HG02798 (cell line): ENCODE measurements around the gene ACKR2.

ENCODE experiments used
- ATAC-seq: cut with Tn5 transposase; IDR thresholded peaks from one replicate; pipeline ENCODE4 v1.9.1; 2021; ENCODE audit warnings: mild to moderate bottlenecking; ENCODE audit not compliant: unreplicated experiment, poor library complexity

The ACKR2 gene, protein sequence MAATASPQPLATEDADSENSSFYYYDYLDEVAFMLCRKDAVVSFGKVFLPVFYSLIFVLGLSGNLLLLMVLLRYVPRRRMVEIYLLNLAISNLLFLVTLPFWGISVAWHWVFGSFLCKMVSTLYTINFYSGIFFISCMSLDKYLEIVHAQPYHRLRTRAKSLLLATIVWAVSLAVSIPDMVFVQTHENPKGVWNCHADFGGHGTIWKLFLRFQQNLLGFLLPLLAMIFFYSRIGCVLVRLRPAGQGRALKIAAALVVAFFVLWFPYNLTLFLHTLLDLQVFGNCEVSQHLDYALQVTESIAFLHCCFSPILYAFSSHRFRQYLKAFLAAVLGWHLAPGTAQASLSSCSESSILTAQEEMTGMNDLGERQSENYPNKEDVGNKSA

DNA sequence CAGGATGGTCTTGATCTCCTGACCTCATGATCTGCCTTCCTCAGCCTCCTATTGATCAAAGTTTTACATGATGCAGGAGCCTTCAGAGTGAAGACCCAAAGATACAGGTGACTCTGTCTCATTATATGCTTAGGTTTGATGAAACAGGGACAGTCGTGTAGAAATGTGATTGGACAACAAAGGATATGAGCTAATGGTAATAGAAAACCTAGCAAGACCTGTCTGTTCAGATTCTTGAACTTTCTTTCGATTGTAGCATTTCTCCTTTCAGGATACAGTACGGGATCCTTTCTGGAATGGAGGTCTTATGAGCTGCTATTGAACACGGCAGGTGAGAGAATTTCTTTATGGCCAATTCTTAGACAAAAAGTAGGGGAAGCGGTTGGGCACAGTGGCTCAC lies at the start of gene ACKR2:
TSS of gene ACKR2 (plus strand) at position 244 of the 400 bp plus-strand sequence. CDS start 55,058 bp downstream, outside the sequence.
- no peak for ATAC-seq

DNA sequence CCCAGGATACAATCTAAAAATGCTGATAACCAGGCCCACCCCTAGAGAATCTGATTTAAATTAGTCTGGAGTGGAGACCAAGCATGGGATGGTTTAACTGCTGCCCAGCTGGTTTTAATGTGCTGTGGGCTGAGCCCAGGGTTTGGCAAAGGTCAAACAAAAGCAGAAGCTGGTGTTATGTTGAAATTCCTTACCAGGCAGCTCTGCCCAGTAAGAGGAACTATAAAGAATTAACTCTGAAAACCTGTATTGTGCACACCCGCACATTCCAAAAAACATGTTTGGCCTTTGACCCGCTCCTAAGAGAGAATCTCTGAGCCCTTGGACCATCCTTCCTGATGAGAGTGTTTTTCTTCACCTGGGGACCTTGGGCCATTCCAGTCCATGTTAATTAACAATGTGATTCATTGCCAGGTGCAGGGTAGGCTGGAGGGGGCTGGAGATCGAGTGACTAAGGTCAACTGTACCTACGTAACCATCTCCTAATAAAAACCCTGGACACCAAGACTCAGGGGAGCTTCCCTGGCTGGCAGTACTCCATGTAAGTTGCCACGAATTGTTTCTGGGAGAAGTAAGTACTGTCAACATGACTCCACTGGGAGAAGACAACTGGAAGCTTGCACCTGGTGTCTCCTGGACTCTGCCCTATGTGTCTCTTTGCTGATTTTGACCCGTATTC lies 47.1 kb upstream of the ACKR2 start:
- no peak for ATAC-seq

DNA sequence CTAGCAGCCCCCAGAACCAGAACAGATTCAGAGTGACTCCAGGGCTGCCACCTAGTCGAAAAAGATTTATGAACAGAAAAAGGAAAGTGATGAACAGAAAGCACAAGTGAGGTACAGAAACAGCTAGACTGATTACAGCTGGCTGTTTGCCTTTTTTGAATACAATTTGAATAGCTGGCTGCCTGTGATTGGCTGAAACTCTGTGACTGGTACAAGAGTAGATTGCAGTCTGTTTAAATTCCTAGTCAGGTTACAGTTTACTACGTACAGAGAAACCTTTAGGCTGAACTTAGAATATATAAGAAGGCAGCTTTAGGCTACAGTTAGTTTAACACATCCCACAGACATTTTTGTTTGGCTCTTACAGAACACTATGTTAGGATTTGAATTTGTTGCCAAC lies 46.2 kb upstream of the ACKR2 start:
- ATAC-seq, result no peak

DNA sequence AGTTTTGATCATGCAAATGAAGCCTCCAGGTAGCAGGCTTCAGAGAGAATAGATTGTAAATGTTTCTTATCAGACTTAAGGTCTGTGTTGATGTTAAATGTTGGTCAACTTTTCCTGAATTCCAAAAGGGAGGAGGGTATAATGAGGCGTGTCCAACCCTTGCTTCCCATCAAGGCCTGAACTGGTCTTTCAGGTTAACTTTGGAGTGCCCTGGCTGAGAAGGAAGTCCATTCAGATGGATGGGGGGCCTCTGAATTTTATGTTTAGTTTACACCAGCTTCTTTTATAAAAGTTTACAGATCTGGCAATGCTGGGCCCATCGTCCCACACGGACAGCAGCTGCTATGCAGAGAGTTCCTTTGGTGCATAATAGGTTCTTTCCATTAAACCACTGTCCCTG lies 45.1 kb upstream of the ACKR2 start:
- no peak for ATAC-seq

DNA sequence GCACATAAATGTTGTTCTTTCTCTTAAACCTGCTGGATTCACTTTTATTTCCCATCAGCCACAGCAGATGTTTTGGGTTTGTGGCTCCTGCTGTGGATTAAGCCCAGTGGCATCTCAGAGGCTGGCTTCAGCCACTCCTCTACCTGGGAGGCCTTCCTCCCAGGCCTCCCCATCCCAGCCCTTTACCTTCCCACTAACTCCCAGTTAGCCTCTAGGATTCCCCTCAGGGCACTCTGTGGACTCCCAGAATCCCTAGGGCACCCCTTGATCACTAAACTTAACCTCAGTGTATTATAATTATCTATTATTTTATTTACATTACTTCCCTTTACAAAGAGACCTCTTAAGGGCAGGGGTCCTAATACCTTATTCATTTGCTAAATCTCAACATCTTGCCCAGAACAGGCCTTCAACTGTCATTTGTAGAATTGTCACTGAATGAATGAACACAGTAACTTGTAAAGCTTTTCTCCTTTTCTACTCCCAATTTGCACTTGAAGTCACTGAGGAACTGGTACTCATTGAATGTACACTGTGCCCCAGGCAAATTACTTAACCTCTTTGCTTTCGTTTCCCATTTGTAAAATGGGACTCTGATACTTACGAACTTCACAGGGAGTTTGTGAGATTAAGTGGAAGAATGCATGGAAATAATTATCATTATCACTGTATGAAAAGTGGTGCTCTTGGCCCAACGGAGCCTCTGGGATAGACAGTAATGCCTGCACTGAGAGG lies 44.5 kb upstream of the ACKR2 start:
- no peak for ATAC-seq

DNA sequence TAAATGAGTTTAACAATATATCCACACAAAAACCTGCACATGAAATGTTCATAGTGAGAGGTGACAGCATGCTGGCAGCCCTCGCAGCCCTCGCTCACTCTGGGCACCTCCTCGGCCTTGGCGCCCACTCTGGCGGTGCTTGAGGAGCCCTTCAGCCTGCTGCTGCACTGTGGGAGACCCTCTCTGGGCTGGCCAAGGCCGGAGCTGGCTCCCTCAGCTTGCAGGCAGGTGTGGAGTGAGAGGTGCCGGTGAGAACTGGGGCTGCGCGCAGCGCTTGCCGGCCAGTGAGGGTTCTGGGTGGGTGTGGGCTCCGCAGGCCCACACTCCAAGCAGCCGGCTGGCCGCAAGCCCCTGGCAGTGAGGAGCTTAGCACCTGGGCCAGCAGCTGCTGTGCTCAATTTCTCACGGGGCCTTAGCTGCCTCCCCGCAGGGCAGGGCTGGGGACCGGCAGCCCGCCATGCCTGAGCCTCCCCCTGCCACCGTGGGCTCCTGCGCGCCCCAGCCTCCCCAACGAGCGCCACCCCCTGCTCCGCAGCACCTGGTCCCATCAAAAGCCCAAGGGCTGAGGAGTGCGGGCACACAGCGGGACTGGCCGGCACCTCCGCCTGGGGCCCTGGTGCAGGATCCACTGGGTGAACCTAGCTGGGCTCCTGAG lies 39.6 kb upstream of the ACKR2 start:
- no peak for ATAC-seq

DNA sequence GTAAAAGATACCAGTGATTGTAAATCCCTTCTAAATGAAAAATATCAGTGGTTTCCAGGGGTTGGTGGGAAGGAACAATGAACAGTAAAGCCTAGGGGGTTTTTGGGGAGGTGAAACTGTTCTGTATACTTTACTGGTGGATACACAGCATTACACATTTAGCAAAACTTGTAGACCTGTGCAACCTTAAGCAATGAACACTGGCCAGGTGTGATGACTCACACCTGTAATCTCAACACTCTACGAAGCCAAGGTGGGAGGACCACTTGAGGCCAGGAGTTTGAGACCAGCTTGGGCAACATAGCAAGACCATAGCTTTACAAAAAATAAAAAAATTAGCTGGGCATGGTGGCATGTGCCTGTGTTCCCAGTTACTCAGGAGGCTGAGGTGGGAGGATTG lies 38.0 kb upstream of the ACKR2 start:
- no peak for ATAC-seq

DNA sequence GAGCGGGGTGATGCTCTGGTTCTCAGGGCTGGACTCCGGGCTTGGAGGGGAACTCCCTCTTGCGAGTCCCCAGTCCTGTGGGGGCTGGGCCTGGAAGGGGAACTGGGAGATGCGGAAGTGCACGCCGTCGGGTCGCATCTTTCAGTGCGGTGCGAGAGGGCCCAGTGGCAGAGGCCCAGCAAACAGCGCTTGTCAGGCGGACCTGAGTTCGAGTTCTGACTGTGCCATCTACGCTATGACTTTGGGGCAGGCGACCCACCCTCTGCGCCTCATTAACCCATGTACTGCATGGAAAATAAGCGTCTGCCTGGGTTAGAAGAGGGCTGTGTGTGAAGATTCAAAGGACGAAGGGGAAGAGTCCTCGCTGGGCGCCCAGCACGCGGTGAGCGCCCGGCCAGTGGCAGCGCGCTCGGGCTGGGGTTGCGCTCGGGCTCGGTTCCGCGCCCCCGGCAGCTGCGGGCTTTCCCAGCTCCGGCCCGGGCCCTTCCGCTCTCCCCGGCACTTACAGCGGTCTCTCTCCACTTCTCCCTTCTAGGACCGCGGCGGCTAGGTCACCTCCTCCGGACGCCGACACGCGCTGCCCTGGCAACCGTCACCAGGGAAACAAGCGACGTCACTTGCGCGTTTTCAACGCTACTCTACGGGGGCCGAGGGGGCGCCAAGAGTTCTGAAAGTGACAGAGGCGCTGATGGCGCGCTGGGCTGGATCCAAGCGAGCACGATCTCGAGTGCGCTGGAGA lies 36.4 kb upstream of the ACKR2 start, which contains the start of gene CCDC13:
TSS of gene CCDC13 (minus strand) at position 584 of the 739 bp plus-strand sequence. CDS start 14,908 bp downstream, outside the sequence.
- ATAC-seq, result peak; percentile 98

DNA sequence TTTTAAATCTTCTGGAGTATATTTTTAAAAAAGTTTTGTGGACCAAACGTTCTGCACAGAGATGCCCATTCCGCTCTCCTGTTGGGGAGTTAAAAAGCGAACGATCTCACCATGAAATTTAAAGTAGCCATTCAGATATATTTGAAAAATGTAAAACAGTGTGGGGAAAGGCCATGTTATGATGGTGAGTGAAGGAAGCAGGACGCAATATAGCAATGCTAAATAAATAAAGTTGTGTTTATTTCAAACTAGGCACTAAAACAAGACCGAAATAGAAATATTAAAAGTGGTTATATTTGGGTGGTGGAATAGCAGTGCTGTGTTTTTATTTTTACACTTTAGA lies 35.9 kb upstream of the ACKR2 start:
- peak; percentile 5 for ATAC-seq

DNA sequence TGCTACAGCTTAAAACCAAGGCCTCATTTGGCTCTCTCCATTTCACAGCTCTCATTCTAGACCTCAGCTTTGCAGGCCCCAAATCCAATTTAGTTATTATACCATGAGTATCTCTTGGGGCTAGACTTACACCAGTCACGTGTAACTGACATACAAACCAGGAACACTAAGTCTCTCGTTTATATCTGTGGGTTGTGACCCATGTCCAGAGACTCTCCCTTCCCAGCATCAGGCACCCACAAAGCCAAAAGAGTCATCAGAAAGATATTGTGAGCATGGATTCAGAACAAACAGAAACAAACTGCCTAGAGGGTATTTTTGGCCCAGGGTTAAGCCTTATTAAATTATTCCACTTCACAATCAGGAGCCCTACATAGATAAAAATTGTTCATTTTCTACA lies 30.6 kb upstream of the ACKR2 start:
- ATAC-seq, result no peak

DNA sequence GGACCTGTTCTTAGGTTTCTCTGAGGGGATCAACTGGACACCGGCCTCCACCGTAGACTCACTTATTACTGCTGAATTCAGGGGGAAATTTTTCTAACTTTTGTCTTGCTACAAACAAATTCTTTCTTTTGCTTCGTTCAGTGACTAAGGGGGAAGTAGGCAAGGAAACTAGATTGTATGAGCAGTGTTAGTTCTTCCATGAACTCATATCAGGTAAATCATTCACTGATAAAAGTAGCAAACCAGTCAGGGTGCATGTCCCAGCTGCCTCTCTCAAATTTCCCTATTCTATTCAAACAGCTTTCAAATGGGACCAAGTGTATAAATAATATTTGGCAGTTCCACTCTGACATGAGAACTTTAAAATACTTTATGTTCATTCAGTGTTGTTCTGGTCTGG lies 28.8 kb upstream of the ACKR2 start:
- ATAC-seq, result no peak

DNA sequence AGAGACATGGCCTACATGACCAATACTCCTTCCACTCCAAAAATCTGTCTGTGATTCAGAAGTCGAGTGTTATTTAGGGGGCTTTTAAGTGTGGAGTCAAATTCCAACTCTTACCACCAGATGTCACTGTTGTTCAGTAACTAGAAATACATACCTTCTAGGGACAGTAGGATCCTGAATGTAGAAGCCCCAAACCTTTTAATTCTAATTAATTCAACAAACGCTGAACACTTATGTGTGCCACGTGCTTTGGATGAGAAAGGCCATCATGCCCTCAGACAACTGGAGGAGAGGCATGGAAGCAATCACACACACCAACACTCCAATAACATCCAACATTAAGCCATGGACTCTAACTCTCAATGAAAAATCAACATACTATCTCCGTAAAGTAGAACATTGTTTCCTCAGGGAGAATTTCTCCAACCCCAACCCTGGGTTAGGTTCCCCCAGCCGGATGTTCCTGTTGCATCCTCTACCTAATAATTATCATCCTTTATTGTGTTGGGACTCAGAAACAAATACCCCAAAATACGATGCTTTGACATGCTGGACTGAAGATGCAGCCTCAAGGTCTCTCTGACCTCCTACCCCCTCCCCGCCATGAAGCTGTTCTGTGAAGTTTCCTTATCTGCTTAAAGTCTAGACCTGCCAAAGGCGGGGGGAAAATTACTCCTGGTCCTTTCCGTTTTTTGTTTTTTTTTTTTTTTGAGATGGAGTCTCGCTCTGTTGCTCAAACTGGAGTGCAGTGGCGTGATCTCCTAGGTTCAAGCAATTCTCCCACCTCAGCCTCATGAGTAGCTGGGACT lies 28.1 kb upstream of the ACKR2 start:
- peak; percentile 66 for ATAC-seq

DNA sequence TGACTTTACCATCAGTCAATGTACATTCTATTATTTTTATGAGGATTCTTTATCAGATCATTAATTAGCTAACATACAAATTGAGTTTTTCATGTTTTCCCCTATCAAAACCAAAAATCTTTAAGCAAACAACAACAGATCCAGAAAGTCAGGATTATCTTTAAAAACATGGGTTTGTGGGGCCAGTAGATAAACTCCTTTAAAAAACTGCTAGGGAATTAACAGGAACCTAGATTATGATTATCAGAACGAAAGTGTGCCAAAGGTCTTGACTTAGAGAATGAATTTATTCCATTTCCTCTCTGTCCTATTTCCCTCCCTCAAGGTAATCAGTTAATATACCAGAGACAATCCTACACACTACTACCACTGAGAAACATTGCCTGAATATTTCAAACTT lies 23.0 kb upstream of the ACKR2 start:
- no peak for ATAC-seq

DNA sequence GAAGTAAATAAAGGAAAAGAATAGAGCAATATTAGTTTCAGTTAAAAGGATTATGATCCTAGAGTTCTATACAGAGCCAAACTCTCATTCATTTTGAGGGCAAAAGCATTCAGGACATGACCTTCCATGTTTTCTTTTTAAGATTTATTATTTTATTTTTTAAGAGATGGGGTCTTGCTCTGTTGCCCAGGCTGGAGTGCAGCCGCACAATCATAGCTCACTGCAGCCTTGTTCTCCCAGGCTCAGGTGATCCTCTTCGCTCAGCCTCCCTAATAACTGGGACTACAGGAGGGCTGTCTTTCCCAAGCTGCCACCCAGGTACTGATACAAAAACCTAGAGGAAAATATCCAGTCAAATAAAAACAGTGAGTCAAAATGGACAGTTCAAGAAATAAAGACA lies 22.6 kb upstream of the ACKR2 start:
- ATAC-seq, result no peak

DNA sequence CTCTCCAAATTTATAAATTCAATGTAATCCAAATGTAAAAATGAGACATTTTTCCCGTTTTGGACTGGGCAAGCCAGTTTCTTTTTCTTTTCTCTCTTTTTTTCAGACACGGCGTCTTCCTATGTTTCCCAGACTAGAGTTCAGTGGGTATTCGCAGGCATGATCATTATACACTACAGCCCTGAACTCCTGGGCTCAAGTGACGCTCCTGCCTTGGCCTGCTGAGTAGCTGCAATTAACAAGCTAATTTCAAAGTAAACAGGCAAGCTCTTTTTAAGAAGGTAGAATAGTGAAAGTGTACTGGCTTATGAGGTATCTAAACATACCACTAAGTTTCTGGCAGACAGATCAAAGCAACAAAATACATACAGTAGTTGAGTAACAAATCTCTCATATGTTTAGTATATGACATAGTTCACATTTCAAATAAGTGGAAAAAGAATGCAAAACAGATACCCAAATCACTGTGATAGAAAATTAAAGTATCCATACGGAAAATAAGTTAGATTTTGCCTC lies 18.5 kb upstream of the ACKR2 start:
- no peak for ATAC-seq

DNA sequence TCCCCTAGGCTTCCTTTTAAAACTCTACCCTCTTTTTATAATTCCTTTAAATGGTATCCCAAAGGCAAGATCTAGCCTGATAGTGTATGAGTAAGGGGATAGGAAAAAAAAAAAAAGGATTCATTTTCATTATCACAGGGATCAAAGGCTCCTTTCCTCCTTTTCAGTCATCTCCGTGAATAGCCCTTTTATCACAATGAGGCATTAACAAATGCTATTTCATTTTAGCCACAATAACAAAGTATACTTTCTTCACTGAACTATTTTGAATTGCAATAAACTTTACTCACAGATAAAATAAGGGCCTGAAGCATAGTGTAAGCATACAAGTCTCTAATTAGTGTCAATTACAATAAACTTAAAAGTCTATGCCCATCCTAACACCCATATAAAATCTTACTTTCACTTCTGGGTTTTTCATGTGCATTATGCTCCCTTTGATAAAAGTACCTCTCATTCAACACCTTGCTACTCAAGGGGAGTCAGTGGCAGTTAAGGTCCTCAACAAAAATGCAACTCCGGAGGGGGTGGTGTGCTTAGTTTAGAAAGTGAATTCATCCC lies 13.5 kb upstream of the ACKR2 start:
- no peak for ATAC-seq

DNA sequence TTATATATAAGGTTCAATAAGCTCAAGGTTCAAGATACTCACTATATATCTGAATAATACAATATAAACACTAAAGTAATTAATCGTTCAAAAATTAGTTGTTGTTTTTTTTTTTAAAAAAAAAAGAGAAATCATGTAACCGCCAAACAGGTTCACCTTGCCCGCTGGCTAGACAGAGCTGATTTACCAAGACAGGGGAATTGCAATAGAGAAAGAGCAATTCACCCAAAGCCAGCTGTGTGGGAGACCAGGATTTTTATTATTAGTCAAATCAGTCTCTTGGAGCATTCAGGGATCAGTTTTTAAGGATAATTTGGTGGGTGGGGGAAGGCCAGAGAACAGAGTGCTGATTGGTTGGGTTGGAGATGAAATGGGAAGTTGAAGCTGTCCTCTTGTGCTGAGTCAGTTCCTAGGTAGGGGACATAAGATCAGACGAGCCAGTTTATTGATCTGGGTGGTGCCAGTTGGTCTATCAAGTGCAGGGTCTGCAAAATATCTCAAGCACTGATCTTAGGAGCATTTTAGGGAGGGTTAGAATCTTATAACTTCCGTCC lies 12.8 kb upstream of the ACKR2 start:
- no peak for ATAC-seq

DNA sequence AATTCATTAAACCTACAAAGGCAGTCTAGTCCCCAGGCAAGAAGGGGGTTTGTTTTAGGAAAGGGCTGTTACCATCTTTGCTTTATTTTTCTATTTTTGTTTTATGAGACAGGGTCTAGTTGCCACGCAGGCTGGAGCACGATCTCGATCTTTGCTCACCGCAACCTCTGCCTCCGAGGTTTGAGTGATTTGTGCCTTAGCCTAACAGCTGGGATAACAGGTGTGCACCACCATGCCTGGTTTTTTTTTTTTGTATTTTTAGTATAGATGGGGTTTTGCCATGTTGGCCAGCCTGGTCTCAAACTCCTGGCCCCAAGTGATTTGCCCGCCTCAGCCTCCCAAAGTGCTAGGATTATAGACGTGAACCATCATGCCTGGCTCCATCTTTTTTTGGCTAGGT lies 9.9 kb upstream of the ACKR2 start:
- ATAC-seq, result no peak
